NCI-H69 (cell line): ENCODE results near the gene ERC1.

ENCODE experiments used
- DNase-seq: peaks from one replicate; lab custom pipeline; 2025; lab: John Stamatoyannopoulos, UW

The ERC1 gene

GRCh38 chr12:1517734-1518525 lies 526.9 kb downstream of the ERC1 start:
- no peak for DNase-seq

GRCh38 chr12:1518591-1519516 lies 527.8 kb downstream of the ERC1 start:
- DNase-seq: peak; percentile 92

GRCh38 chr12:1519642-1520041 lies 528.6 kb downstream of the ERC1 start:
- DNase-seq: peak; percentile 47

GRCh38 chr12:1523046-1523445 lies 532.0 kb downstream of the ERC1 start:
- no peak for DNase-seq

- no peak for DNase-seq
Observed at GRCh38 chr12:1523558-1524050, 532.6 kb downstream of the ERC1 start.

GRCh38 chr12:1525858-1526257 lies 534.8 kb downstream of the ERC1 start:
- no peak for DNase-seq

- no peak for DNase-seq
Observed at GRCh38 chr12:1527789-1528188, 536.8 kb downstream of the ERC1 start.

- DNase-seq: no peak
Observed at GRCh38 chr12:1528791-1529190, 537.8 kb downstream of the ERC1 start.

- DNase-seq: no peak
Observed at GRCh38 chr12:1529228-1529861, 538.3 kb downstream of the ERC1 start.

GRCh38 chr12:1529862-1530591 lies 539.0 kb downstream of the ERC1 start:
- DNase-seq: peak; percentile 44

GRCh38 chr12:1530592-1531152 lies 539.6 kb downstream of the ERC1 start:
- DNase-seq: peak; percentile 61

GRCh38 chr12:1531153-1531653 lies 540.2 kb downstream of the ERC1 start:
- peak; percentile 61 for DNase-seq

- DNase-seq: no peak
Observed at GRCh38 chr12:1531654-1532374, 540.8 kb downstream of the ERC1 start.

- DNase-seq: no peak
Observed at GRCh38 chr12:1532375-1533165, 541.5 kb downstream of the ERC1 start.

GRCh38 chr12:1533205-1533601 lies 542.2 kb downstream of the ERC1 start:
- DNase-seq: peak; percentile 27

GRCh38 chr12:1533602-1534304 lies 542.7 kb downstream of the ERC1 start:
- peak; percentile 72 for DNase-seq

- DNase-seq: no peak
Observed at GRCh38 chr12:1534748-1535147, 543.7 kb downstream of the ERC1 start.

- no peak for DNase-seq
Observed at GRCh38 chr12:1536817-1537216, 545.8 kb downstream of the ERC1 start.

GRCh38 chr12:1539135-1539534 lies 548.1 kb downstream of the ERC1 start:
- no peak for DNase-seq
